NK-92 (cell line): Measurements from ENCODE around the gene NFATC1.

Source experiments
- DNase-seq: peaks from one replicate; lab custom pipeline; 2025; ENCODE audit not compliant: unreplicated experiment; lab: John Stamatoyannopoulos, UW

The NFATC1 gene

DNA sequence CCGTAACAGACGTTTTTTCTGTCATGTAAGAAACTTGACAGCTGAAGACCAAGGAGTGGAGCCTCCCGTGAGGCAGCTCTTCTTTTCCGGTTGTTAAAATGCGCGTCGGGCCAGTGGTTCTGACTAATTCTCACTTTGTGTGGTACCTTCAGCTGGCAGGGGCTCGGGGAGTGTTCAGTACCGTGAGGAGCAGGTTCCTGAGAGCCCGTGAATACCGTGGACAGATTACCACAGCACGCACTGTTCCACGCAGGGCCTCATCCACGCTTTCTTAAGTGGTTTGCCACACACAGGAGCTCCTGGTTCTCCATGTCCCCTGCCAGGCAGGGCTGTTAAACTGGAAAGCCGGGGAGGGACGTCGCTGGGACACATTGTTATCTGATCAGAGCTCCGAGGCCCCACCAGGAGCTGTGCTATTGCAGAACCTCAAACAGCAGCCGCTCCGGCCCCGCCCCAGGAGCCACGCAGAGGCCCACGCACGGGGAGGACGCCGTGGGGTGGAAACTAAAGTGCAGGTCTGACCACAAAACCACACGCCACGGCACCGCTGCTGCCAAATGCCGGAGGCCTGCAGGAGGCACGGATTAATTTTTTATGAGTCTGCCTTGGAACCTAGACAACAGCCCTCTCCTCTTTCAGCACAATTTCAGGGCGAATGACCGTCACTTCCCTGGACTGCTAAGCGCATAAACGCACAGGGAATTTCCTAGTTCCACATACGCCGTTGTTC, 43.3 kb downstream of the NFATC1 start:
- no peak for DNase-seq

DNA sequence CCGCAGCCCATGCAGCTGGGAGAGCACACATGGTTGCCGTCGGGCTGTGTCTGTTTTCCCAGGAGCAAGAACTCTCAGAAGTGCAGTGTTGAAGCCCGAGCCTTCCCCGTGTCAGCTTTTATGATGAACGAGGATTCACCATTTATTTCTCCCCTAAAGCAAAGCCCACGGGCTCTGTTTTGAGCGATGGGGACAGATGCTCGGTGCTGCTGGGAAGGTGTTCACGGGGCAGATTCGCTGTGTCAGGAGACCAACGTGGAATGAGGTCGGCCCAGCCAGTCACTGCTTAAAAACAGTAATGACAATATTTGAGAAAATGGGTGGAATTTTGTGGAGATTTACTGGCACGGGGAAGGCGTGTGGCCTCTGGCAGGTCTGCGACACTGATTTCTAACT, 43.9 kb downstream of the NFATC1 start:
- no peak for DNase-seq

DNA sequence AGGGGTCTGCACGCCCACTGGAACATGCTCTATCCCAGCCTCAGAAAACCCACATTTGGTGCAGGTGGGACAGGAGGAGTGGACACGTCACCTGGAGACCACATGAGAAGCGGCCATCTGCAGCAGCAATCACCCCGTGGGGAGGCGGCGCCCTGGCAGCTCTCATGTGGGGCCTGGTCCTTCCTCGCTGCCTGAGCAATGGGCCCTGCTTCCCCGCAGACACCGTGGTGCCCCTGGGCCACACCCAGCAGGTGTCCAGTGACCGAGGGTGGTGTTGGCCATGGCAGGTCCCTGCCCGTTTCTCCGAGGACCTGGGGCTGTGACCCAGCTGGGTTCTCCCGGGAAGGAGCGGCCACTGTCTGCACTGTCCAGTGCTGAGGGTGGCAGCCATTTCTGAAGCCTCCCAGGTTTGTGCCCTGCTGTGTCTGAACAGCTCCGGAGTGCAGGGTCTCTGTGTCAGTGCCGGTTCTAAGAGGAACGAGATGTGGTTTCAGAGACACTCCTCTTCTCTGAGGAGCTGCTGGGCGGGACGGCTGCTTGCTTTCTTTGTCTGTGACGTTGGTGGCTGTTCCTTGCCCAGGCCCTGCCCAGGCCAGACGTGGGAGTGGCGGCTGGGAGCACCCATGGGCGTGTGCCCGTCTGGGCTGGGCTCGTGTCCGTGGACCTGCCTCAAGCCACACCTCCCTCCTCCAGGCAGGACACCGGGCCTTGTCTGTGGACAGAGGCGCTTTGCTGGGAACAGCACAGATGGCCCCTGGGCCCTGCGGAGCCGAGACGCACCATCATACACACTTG, 44.8 kb downstream of the NFATC1 start:
- DNase-seq, result no peak

DNA sequence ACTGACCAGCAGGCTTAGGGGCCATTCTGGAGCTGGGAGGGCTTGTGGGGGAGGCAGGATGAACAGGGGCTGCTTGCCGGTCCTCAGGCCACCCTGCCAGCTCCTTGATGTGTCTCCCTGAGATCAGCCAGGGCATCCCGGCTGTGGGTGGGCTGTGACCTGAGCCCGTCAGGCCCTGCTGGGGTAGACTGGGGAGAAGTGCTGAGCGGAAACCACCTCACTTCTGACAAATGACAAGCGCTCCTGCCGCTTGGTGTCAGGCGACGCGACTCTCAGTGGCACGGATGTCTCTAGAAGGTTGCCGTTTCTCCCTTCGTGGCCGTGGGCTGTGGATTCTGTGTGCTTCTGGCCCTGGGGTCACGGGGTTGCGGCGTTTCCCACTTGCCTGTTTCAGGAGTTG, 45.7 kb downstream of the NFATC1 start:
- DNase-seq, result no peak

DNA sequence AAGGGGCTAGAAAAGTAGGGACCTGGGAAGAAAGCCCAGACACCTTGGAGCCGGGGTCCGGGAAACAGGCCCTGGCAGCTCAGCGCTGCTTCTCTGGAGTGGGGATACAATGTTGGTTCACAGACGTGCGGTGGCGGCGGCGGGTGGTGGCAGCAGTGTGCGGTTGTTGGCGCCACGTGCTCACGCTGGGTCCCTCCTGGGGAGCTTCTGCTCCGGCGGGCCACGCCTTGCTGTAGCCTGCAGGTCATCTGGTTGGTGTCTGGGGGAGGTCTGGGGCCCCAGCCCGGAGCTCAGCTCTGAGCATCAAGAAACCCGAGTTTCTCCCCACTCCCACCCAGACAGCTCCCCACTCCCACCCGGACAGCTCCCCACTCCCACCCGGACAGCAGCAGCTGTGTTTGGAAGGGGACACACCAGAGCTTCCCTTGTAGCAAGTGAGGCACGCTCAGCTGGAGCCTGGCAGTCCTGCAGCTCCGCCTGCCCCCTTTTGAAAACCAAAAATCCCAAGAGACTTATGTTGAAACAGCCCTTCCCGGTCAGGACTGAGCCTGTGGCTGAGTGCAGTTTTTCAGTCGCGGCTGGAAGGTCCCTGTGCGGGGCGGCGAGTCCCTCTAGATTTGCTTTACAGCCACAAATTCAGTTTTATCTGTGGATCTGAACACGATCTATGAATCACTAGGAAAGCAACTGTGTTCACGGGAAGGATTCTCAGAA, 46.9 kb downstream of the NFATC1 start:
- DNase-seq, result no peak

DNA sequence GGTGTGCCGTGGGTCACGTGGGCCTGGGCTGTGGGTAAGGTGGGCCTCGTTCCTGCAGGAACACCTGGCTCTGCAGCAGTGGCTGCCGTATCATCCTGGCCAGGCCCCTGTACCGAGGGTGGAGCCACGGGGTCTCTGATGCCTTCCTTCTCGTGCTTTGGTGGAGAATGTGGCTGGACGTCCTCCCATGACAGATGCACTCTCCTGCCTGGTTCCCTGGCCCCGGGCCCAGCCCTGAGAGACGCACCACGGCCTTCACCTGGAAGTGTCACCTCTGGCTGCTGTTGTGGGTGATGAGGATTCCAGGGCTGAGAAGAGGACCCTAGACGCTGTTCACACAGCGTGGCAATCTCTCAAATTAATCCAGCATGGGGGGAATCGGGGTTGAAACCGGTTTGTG, 49.5 kb downstream of the NFATC1 start:
- DNase-seq, result no peak

DNA sequence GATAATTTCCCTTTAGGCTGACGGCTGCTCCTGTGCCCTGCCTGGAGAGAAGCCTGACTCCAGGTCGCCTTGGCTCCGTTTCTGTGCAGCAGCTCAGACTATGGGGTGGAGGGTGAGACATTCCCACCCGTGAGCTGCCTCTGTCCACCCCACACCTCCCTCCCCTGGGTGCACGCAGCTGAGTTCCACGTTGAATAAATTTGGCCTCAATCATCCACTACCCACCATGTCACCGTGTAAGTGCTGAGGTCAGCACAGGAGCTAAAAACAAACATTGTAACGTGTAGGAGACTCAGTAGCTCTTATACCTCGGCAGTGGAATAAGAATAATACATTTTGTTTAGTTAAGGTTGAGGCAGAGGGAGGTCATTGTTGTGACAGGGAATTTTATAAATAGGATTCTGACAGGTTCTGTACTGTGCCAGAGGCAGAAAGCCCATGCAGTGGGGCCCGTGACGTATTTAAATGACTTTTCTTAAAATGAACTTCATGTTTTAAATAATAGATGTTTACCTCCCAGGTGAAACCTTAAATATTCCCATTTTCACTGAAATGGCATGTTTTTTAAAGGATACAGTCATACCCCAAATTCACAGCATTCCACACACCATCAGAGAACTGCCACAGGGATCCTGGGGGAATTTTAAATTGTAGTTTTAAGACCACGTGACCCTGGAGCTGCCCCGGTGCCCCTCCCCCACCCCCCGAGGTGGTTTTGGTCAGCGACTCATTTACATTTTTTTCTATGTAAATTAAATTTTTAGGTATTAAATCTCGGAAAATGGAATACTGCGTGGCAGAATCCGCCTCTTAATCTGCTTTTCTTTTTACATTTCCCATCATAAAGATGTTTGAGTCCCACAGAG, 50.2 kb downstream of the NFATC1 start:
- DNase-seq, result no peak

DNA sequence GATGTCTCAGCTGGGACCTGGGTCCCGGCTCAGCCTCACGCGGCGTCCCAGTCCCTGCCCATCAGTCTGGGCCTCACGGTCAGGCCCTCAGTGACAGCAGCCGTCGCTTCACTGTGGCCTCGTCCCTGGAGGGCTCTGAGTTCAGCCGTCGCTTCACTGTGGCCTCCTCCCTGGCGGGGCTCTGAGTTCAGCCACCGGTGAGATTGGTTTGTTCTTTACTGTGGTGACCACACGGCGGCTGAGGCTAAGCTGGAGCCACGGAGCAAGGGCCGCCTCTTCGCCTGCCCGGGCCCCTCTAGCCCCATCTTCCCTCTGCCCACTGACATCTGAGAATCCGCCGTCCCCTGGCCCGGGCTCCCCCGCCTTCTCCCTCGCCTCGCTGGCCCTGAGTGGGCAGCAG, 51.2 kb downstream of the NFATC1 start:
- no peak for DNase-seq

DNA sequence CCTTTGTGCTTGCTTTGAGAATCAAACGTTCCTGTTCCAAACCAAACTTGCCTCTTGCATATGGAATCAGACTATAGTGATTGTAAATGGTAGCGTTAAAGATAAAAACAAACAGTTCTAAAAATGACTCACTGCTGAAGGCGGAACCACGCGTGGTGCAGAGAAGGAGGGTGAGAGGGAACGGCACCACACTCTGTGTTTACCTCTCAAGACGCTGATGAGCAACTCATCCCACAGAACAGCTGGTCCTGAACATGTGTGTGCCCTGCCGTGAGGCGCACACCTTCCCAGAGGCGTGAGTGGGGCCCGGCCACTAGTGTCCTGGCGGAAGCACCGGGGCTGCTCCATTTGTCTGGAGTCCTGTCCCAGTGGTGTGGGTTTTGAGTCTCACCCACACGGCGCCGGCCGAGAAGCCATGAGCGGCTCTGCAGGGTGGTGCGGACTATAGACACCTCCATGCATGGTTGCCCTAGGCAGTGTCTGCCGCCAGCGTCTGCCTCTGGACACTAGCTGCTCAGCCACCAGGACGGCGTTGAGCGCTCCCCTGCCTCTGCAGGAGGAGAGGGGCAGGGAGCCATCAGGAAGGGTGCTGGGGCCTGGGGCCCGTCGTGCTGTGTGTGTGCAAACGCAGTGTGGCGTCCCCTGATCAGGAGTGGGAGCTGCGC, 52.1 kb downstream of the NFATC1 start:
- no peak for DNase-seq

DNA sequence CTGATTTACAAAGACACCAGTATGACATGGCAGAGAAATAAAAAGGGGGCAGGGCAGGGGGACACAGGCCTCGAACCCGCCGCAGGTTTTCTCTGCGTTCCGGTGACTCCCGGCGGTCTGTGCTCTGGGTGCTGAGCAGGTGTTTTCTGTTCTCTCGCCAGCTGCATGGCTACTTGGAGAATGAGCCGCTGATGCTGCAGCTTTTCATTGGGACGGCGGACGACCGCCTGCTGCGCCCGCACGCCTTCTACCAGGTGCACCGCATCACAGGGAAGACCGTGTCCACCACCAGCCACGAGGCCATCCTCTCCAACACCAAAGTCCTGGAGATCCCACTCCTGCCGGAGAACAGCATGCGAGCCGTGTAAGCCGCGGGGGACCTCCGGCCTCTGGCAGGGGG, 52.9 kb downstream of the NFATC1 start:
- DNase-seq, result no peak

DNA sequence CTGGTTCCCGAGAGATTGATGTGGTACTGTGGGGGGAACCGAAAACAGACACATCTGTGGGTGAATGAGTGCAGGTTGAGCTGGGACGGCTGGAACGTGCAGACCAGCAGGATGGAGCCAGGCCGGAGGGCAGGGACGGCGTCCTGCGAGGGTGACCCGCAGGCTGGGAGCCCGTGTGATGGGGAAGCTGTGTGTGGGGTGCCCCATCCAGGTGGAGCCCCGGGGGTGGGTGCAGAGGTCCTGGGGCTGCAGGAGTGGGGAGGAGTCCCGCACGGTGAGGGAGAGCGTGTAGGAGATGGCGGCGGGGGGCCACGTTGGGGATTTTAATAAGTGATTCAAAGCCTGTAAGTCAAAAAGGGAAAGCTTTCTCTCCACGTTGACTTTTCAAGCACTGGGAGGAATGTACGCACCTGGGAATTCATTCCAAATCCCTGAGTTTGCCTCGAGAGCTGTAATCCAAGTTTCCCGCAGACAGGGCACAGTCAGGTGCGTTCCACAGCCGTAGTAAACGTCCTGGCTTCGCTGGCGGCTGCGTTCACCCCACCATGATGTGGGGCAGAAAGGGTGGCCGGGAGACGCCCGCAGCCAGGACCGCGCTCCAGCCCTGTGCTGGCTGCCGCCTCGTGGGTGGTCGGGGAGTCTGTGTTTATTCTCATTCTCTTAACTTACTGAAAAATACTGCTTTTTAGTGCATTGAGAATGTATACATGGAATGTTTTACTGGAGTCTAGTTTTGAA, 54.0 kb downstream of the NFATC1 start:
- no peak for DNase-seq

DNA sequence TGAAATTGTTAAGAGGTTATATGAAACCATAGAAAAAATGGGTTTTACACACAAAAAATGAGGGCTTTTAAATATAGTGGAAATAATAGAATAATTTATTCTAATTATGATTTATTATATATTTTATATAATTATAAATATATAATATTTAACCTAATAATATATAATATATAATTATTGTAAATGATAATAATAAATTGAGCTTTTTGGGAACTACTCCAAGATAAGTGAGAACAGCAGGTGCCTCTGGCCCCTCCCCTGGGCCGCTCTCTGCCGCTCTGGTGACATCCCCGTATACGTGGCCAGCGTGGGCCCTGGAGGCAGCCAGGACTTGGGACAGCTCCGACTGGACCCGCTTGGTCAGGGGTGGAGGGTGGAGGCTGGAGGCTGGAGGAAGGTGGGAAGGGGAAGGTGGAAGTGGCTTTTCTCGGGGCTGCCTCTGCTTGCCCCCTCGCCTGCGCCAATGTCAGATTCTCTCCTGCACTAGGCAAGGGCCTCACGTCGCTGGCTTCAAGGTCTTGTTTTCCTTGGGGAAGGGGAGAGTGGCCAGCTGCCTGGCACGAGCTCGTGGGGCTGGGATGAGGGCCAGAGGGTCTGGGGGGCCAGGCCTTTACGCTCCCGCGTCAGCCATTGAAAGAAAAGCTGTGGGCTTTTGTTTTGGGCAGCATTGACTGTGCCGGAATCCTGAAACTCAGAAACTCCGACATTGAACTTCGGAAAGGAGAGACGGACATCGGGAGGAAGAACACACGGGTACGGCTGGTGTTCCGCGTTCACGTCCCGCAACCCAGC, 54.8 kb downstream of the NFATC1 start:
- no peak for DNase-seq

DNA sequence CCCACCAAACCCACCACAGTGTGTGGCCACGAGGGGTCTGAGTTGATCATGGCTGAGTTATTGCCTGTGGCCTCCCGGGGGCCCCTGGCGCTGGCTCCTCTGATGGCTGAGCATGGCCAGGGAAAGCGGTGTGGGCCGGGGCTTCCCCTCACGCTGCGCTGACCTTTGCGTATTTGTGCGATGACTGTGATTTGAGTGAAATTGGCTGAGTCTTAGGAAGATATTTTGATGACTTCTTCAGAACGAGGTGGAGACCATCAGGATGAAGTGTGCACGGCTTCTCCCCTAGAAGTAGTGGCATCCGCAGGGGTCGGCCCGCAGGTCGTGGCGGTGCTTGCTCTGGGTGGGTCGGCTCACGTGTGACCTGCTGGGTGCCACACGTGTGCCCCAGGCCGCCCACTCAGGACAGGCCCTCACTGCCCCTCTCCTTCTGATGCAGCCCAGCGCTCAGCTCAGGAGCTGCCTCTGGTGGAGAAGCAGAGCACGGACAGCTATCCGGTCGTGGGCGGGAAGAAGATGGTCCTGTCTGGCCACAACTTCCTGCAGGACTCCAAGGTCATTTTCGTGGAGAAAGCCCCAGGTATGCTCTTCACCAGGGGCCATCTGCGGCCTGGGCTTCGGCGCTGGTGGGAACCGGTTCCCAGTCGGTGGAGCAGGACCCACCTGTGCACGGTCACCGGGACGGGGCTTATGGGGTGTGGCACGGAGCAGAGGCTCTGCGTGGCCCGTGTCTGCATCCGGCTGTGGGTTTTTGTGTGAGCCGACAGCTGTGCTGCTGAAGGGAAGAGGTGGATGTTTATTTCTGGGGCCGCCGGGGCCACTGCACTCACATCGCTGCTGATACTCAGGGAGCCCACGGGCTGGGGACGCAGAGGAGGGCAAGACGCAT, 55.8 kb downstream of the NFATC1 start:
- DNase-seq, result no peak

DNA sequence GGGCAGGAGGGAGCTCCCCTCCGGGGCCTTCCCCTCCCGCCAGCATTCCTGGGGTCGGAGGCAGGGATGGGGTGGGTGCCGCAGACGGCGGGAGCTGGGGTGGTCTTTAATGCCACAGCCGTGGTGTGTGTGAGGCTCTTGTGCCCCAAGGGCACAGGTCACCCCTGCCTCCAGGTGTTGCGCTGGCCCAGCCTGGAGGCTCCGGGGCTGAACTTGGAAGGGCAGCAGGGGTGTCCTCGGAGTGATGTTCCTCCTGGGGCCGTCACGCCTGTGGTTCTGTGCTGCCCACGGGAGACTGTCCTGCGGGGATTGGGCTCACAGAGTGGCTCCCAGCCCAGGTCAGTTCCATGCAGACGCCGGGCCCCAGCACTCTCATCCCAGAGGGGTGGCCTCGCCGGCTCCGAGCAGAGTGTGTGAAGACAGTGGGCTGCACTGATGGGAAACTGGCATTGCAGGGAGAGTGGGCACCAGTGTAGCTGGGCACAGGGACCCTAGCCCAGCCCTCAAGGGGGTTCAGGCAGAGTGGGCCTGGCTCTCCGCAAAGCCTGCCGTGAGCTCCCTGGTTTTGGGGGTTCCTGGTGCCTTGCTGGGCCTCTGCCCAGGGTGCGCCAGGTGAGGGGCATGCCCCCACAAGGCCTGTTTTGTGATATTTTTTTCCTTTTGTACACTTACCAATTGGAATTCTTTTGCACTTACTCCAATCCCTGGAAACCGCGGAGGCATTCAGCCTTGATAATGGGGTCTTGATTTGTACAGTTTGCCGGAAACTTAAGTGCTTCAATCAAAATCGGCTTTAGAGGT, 56.7 kb downstream of the NFATC1 start:
- DNase-seq, result no peak

DNA sequence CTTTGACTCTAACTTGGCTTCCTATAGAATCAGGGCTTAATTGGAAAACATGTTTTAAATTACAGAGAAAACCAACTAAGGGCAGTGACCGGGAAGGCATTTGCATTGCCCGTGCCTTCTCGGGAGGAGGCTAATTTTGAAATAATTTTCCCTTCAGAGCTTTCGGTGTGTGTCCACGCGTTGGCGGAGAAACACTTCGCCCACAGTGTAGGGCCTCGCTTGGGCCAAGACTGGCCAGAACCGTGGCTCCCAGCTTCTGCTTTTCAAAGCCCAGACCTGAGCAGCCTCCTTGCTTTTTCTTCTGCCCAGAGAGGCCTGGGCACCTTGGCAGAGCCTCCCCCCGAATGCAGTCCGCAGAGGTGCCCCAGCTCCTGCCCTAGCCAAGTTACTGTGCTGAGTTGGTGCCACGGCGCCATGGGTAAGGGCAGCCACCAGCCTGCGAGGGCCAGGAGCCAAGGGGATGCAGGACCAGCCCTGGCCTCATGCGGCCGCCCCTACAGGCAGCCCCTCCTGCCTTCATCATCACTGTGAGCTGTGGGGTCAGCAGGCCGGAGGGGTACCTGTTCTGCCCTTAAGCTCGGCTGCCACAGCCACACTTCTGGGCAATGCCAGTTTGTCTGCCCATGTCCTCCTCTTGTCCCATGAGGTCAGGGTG, 57.4 kb downstream of the NFATC1 start:
- no peak for DNase-seq

DNA sequence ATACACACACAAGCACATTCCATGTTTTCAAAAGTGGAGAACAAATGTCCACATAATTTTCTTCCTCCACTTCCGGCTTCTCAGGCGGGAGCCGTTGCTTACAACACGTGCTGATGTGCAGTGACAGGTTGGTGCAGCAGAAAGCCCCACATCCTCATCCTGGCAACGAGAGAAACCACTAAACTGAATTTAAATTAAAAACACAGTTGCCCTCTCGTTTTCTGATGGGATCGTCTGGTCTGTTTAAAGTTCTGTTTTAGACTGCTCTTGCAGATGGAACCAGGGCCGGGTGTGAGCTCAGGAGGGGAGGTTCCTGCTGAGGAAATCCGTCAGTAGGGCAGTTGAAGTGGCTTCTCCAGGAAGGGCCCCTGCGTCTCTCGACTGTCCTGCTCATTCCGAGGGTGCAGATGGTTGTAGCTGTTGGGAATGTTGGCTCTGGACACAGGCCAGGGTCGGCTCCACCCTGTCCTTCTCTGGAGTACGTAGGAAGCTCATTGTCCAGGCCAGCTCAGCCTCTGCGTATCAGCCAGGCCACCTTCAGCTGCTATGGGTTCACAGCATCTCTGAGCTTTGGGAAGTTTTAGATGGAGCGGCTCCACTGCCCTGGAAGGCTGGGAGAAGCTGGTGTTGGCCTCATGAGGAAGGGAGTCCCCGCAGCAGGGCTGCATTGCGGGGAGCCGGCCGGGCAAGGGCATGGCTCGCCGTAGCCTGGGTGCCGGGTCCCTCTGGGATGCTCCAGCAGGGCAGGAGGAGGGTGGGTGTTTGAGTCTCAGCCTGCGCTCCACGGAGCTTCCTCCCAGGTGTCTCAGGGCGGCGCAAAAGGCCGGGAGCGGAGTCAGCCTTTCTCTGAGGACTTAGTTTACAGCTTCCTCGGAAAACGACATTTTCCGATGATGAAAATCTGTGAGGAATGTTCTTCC, 58.3 kb downstream of the NFATC1 start:
- no peak for DNase-seq
